Measurements from ENCODE around the gene SNUPN. TPM values are rescaled to one million over a fixed set of nuclear protein-coding genes. Genes with fewer than 3 reads are reported as not detected.
A peak's percentile ranks its signal among the peaks of the same experiment; 100 is the strongest.

Gene SNUPN
- total and polyA plus RNA-seq, 12 donors: 13.5 to 40.8 (median 23.4) TPM

- 1 to 2% (median 1%) methylated on average over 24 to 78 of the region's 78 CpGs for WGBS, 4 donors
- Histone ChIP-seq H3K27me3 (no peaks in the 10 kb centered on the region), H3K4me1 (replicated peaks in 1 of 2) (peaks cover 4 to 14% of the 10 kb centered on the region in 2 donors), H3K4me3 (peak within 1 kb of the TSS in 3 of 4 donors; percentile 27 to 96 (median 65)), H3K36me3 (replicated peaks in 1 of 2) (no peaks in the 10 kb centered on the region), H3K9me3 (replicated peaks in 1 of 3) (no peaks in the 10 kb centered on the region), H3K27ac (peak within 1 kb of the TSS in 4 of 5 donors; percentile 72 to 91 (median 85))
- peak; percentile 70 to 83 (median 76) for DNase-seq
- TF ChIP-seq POLR2A (IDR thresholded peaks at IDR 0.05) (peak in 1 of 2 donors; percentile 41), CTCF (IDR thresholded peaks at IDR 0.05) (peak in 3 of 6 experiments; percentile 14 to 41 (median 16))
- intact Hi-C loops (cut with DNase I): loop anchor here in 1 of 2 donors (10.0 kb wide), 1 partner anchor 46 kb away; the partner anchor contains the start of gene SNUPN
These were observed 46.3 kb downstream of the SNUPN start, which contains the start of gene PTPN9 for GRCh38 chr15:75578948-75579920. Gene PTPN9 (minus strand): TSS chr15:75579315. CDS start chr15:75578776, 539 bp downstream.

GRCh38 chr15:75578173-75578947, 47.2 kb downstream of the SNUPN start:
- no peaks in the 10 kb centered on the region for H3K36me3 ChIP-seq (replicated peaks in 1 of 2)
- DNase-seq: peak in 2 of 7 donors; percentile 22 to 38
- intact Hi-C loops (cut with DNase I): loop anchor here in 1 of 2 donors (10.0 kb wide), 1 partner anchor 46 kb away; the partner anchor contains the start of gene SNUPN

GRCh38 chr15:75577401-75578172, 47.9 kb downstream of the SNUPN start:
- DNase-seq: peak in 1 of 7 donors; percentile 35
- no peaks in the 10 kb centered on the region for H3K27me3 ChIP-seq
- 6 to 17% (median 8%) methylated on average over 13 of the region's 13 CpGs for WGBS, 4 donors
- H3K36me3 ChIP-seq (replicated peaks in 1 of 2): no peaks in the 10 kb centered on the region
- peak overlapping the region in 4 of 5 donors; percentile 72 to 91 (median 85) for H3K27ac ChIP-seq
- H3K4me1 ChIP-seq (replicated peaks in 1 of 2): peaks cover 4 to 29% of the 10 kb centered on the region in 2 donors
- peak overlapping the region in 3 of 4 donors; percentile 27 to 96 (median 65) for H3K4me3 ChIP-seq
- intact Hi-C loops (cut with DNase I): loop anchor here in 1 of 2 donors (10.0 kb wide), 1 partner anchor 47 kb away; the partner anchor contains the start of gene SNUPN
- TF ChIP-seq CTCF (IDR thresholded peaks at IDR 0.05) (no peak), POLR2A (IDR thresholded peaks at IDR 0.05) (no peak)
- H3K9me3 ChIP-seq (replicated peaks in 1 of 3): no peaks in the 10 kb centered on the region

More at GRCh38 chr15:75578173-75578947, 47.2 kb downstream of the SNUPN start:
- Histone ChIP-seq H3K27me3 (no peaks in the 10 kb centered on the region), H3K4me1 (replicated peaks in 1 of 2) (peaks cover 4 to 21% of the 10 kb centered on the region in 2 donors), H3K9me3 (replicated peaks in 1 of 3) (no peaks in the 10 kb centered on the region), H3K27ac (peak overlapping the region in 4 of 5 donors; percentile 72 to 91 (median 85)), H3K4me3 (peak overlapping the region in 3 of 4 donors; percentile 27 to 96 (median 65))
- TF ChIP-seq POLR2A (IDR thresholded peaks at IDR 0.05) (peak in 1 of 2 donors; percentile 3), CTCF (IDR thresholded peaks at IDR 0.05) (no peak)
- 0% methylated on average over 2 to 77 of the region's 77 CpGs for WGBS, 4 donors
